Esophagus muscularis mucosa (tissue), 4 donors: ENCODE results near the gene CAMK1D.

Experiments
- CTCF ChIP-seq, 3 experiments: fragments of 200-600 bp in 2 of 3; fragments of 450-650 bp in 1 of 3; sonication (generic) in 2 of 3; IDR thresholded peaks; one replicate each; pipeline ENCODE4 v1.5.1; 2017 to 2019; ENCODE audit warnings: antibody characterized with exemption in 3 of 3, mild to moderate bottlenecking in 2 of 3, moderate library complexity in 1 of 3
- EP300 ChIP-seq: sonication (generic); formaldehyde crosslinking; IDR thresholded peaks from one replicate; pipeline ENCODE4 v1.6.1; 2017; ENCODE audit warnings: antibody characterized with exemption
- POLR2AphosphoS5 ChIP-seq, 2 donors: sonication (generic); formaldehyde crosslinking; IDR thresholded peaks; one replicate each; pipeline ENCODE4 v1.6.1; 2017; ENCODE audit warnings: antibody characterized with exemption in 2 of 2

- TF ChIP-seq CTCF (IDR thresholded peaks at IDR 0.05), result no peak
- TF ChIP-seq POLR2AphosphoS5 (IDR thresholded peaks at IDR 0.05), result no peak
- no peak for TF ChIP-seq EP300
Observed at GRCh38 chr10:12526311-12526710, 177.0 kb downstream of the CAMK1D start.
